ENCODE data around the gene SBF2.

DNA sequence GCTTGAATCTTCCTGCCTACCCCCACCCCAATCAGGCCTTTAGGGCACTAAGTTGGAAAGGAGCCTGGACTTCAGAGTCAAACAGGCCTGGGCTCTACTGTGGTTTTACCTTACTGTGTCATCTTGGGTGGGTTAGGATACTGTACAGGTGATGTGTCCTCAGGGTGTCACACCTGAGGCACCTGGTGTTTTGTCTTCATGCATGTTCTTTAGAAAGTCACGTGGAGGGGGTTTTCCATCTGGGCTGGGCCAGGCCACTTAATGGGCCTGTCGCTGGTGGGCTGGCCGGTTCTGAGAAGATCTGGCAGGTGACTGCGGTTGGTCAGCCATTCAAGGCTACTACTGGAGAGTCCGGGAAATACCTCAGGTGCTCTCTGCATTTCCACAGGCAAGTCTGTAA, 537.6 kb downstream of the SBF2 start:
- TF ChIP-seq, protein P1, sequence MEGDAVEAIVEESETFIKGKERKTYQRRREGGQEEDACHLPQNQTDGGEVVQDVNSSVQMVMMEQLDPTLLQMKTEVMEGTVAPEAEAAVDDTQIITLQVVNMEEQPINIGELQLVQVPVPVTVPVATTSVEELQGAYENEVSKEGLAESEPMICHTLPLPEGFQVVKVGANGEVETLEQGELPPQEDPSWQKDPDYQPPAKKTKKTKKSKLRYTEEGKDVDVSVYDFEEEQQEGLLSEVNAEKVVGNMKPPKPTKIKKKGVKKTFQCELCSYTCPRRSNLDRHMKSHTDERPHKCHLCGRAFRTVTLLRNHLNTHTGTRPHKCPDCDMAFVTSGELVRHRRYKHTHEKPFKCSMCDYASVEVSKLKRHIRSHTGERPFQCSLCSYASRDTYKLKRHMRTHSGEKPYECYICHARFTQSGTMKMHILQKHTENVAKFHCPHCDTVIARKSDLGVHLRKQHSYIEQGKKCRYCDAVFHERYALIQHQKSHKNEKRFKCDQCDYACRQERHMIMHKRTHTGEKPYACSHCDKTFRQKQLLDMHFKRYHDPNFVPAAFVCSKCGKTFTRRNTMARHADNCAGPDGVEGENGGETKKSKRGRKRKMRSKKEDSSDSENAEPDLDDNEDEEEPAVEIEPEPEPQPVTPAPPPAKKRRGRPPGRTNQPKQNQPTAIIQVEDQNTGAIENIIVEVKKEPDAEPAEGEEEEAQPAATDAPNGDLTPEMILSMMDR (IDR thresholded peaks at IDR 0.05; ENCODE audit: insufficient read depth, low read length, poor library complexity, severe bottlenecking), result no peak
- no peak for TF ChIP-seq EZH2phosphoT487 (conservative IDR thresholded peaks at IDR 0.05; ENCODE audit: low read length)

Data from SU-DHL-6 (cell line).